Gastrocnemius medialis (tissue), 4 donors: Measurements from ENCODE around the gene MEIS1.

Source experiments
- POLR2A ChIP-seq, 2 donors: fragments of 450-650 bp; IDR thresholded peaks; one replicate each; pipeline ENCODE4 v1.6.1; 2017; ENCODE audit warnings: antibody characterized with exemption in 2 of 2, mild to moderate bottlenecking in 2 of 2, moderate library complexity in 2 of 2
- TF ChIP-seq, protein P1 (sequence below), 5 experiments: fragments of 450-650 bp in 3 of 5; fragments of 200-600 bp in 2 of 5; sonication (generic) in 2 of 5; IDR thresholded peaks in 4 of 5; conservative IDR thresholded peaks in 1 of 5; 1 replicate in 4 of 5; 2 replicates in 1 of 5; pipeline ENCODE4 v1.5.1; 2016 to 2019; ENCODE audit warnings: antibody characterized with exemption in 5 of 5, mild to moderate bottlenecking in 3 of 5, moderate library complexity in 3 of 5

DNA sequence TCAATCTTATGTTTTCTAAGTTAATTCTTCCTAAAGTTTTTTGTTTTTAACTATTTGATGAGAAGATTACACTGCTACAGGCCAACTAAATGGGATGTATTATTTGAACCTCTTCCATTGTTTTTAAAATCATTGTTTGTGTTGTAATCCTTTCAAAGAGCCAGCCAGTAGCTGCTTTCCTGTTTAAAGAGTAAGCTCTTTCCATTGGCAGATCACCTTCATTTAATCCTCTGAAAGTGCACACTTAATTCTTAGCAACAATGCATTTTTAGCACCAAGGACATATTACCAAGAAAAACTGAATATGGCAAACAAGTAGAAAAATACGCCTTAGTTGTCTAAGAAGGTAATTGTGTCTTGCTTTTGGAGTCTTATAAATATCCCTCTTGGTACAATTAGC lies 54.0 kb downstream of the MEIS1 start:
- TF ChIP-seq, protein P1, sequence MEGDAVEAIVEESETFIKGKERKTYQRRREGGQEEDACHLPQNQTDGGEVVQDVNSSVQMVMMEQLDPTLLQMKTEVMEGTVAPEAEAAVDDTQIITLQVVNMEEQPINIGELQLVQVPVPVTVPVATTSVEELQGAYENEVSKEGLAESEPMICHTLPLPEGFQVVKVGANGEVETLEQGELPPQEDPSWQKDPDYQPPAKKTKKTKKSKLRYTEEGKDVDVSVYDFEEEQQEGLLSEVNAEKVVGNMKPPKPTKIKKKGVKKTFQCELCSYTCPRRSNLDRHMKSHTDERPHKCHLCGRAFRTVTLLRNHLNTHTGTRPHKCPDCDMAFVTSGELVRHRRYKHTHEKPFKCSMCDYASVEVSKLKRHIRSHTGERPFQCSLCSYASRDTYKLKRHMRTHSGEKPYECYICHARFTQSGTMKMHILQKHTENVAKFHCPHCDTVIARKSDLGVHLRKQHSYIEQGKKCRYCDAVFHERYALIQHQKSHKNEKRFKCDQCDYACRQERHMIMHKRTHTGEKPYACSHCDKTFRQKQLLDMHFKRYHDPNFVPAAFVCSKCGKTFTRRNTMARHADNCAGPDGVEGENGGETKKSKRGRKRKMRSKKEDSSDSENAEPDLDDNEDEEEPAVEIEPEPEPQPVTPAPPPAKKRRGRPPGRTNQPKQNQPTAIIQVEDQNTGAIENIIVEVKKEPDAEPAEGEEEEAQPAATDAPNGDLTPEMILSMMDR (IDR thresholded peaks at IDR 0.05 in 4 of 5, conservative IDR thresholded peaks at IDR 0.05 in 1 of 5) = no peak
- TF ChIP-seq POLR2A (IDR thresholded peaks at IDR 0.05) = no peak
